WTC11 (cell line): Measurements from ENCODE around the gene SLC5A9. TPM values are rescaled to one million over a fixed set of nuclear protein-coding genes. Genes with fewer than 3 reads are reported as not detected.

ENCODE experiments used
- ATAC-seq: fragments of 200-7000 bp; cut with Tn5 transposase; 2 replicates; pipeline ENCODE4 v1.10.0; 2021; ENCODE audit warnings: mild to moderate bottlenecking, moderate library complexity
- CTCF ChIA-PET: fragments of 300-600 bp; sonication (Branson Sonifier 250); formaldehyde crosslinking; loops from one replicate; lab custom pipeline; 2021; ENCODE audit warnings: antibody characterized with exemption; lab: Charles Lee
- POLR2A ChIA-PET: fragments of 350-600 bp; sonication (Branson Sonifier 250); formaldehyde crosslinking; loops from one replicate; lab custom pipeline; 2021; ENCODE audit warnings: antibody characterized with exemption; lab: Charles Lee
- DNase-seq: peaks from one replicate; pipeline ENCODE4 v3.0.0; 2021; ENCODE audit warnings: low spot score
- H3K27ac Mint-ChIP-seq: 2 replicates; pipeline ENCODE4 v1.8.0; 2021; ENCODE audit warnings: mixed read lengths
- H3K27me3 Mint-ChIP-seq: 2 replicates; pipeline ENCODE4 v1.8.0; 2021; ENCODE audit warnings: low read depth, mild to moderate bottlenecking, moderate library complexity, mixed read lengths
- H3K36me3 Mint-ChIP-seq: 2 replicates; pipeline ENCODE4 v1.8.0; 2021; ENCODE audit warnings: mixed read lengths
- H3K4me1 Mint-ChIP-seq: 2 replicates; pipeline ENCODE4 v1.8.0; 2022; ENCODE audit warnings: mixed read lengths
- H3K4me3 Mint-ChIP-seq: 2 replicates; pipeline ENCODE4 v1.8.0; 2021; ENCODE audit warnings: mild to moderate bottlenecking, moderate library complexity, mixed read lengths
- H3K9me3 Mint-ChIP-seq: 2 replicates; pipeline ENCODE4 v1.8.0; 2021; ENCODE audit warnings: mixed read lengths
- ELF4 ChIP-seq: sonication (generic); formaldehyde crosslinking; IDR thresholded peaks from 2 replicates; pipeline ENCODE4 v1.8.1; 2022; ENCODE audit warnings: low read depth, mild to moderate bottlenecking, moderate library complexity, missing genetic modification reagents
- FOXK1 ChIP-seq: sonication (generic); formaldehyde crosslinking; IDR thresholded peaks from 2 replicates; pipeline ENCODE4 v1.8.0; 2022; ENCODE audit warnings: mild to moderate bottlenecking, moderate library complexity, missing genetic modification reagents
- HMGA2 ChIP-seq: fragments of 250-450 bp; sonication (Bioruptor Pico); IDR thresholded peaks from 2 replicates; pipeline ENCODE4 v1.4.0; 2021; ENCODE audit warnings: mild to moderate bottlenecking, moderate library complexity
- MYBL2 ChIP-seq: sonication (generic); formaldehyde crosslinking; IDR thresholded peaks from 2 replicates; pipeline ENCODE4 v1.8.1; 2023; ENCODE audit warnings: mild to moderate bottlenecking, moderate library complexity, missing genetic modification reagents
- NR1H2 ChIP-seq: sonication (generic); formaldehyde crosslinking; IDR thresholded peaks from 2 replicates; pipeline ENCODE4 v1.9.0; 2021; ENCODE audit warnings: mild to moderate bottlenecking, moderate library complexity, missing genetic modification reagents
- RORB ChIP-seq: fragments of 250-450 bp; sonication (Bioruptor Pico); IDR thresholded peaks from 2 replicates; pipeline ENCODE4 v1.9.0; 2021; ENCODE audit warnings: mild to moderate bottlenecking
- TCF7 ChIP-seq: sonication (generic); formaldehyde crosslinking; IDR thresholded peaks from 2 replicates; pipeline ENCODE4 v1.8.0; 2022; ENCODE audit warnings: mild to moderate bottlenecking, low read depth, missing genetic modification reagents, moderate library complexity
- TEAD4 ChIP-seq: sonication (generic); formaldehyde crosslinking; IDR thresholded peaks from 2 replicates; pipeline ENCODE4 v1.8.0; 2022; ENCODE audit warnings: mild to moderate bottlenecking, missing genetic modification reagents
- ZNF263 ChIP-seq: sonication (generic); formaldehyde crosslinking; IDR thresholded peaks from 2 replicates; pipeline ENCODE4 v1.8.1; 2022; ENCODE audit warnings: low read depth, mild to moderate bottlenecking, moderate library complexity, missing genetic modification reagents
- ZNF416 ChIP-seq: fragments of 250-450 bp; sonication (Bioruptor Pico); IDR thresholded peaks from 2 replicates; pipeline ENCODE4 v1.9.0; 2021; ENCODE audit warnings: mild to moderate bottlenecking, inconsistent platforms
- total RNA-seq: library from RNA; stranded (reverse); gene quantifications from 3 replicates; pipeline ENCODE4 v1.2.3, GENCODE V29; 2021
- TF ChIP-seq, protein P1 (sequence below): sonication (generic); formaldehyde crosslinking; IDR thresholded peaks from 2 replicates; pipeline ENCODE4 v1.8.1; 2022; ENCODE audit warnings: missing genetic modification reagents, borderline replicate concordance
- TF ChIP-seq, protein P2 (sequence below): sonication (generic); formaldehyde crosslinking; IDR thresholded peaks from 2 replicates; pipeline ENCODE4 v1.8.0; 2023; ENCODE audit warnings: missing genetic modification reagents, mild to moderate bottlenecking, borderline replicate concordance
- TF ChIP-seq, protein P3 (sequence below): sonication (generic); formaldehyde crosslinking; IDR thresholded peaks from 2 replicates; pipeline ENCODE4 v1.8.0; 2022; ENCODE audit warnings: missing genetic modification reagents
- TF ChIP-seq, protein P4 (sequence below): sonication (generic); formaldehyde crosslinking; IDR thresholded peaks from 2 replicates; pipeline ENCODE4 v1.8.1; 2023; ENCODE audit warnings: mild to moderate bottlenecking, missing genetic modification reagents, moderate library complexity
- TF ChIP-seq, protein P5 (sequence below): sonication (generic); formaldehyde crosslinking; IDR thresholded peaks from 2 replicates; pipeline ENCODE4 v1.8.1; 2022; ENCODE audit warnings: mild to moderate bottlenecking, moderate library complexity, missing genetic modification reagents

The SLC5A9 gene
- total RNA-seq, 1 experiment from 2014 or later: 0.22 TPM

DNA sequence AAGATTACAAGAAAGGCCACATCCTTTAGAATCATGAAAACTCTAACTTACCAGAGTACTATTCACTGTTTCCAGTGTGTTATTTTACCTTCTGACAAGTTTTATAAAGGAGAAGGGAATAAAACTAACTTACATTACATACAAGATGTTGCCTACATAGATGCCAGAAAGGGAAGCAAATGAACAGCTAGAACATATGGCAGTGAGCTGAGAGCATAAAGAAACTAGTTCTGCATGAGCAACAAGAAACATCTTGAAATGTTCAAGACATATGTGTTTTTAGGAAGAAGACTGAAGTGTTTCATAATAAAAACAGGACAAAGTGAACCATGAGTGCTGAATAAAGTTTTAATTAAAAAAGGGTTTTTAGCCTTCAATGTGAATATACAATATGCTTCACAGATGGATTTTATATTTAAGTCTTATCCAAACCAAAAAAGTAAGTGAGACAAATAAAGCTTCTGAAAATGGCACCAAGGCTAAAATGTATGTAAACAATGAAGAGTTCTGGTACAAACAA is 39.4 kb downstream of the SLC5A9 start:
- Mint-ChIP-seq H3K36me3 (no peaks in the 10 kb centered on the region; the same call in 1 of the 2 replicates), H3K27ac (no peak overlapping the region), H3K27me3 (no peaks in the 10 kb centered on the region; the same call in 1 of the 2 replicates), H3K9me3 (peaks cover 12% of the 10 kb centered on the region), H3K4me3 (no peak overlapping the region), H3K4me1 (no peaks in the 10 kb centered on the region)
- DNase-seq (no peak), ATAC-seq (no peak)
- no peak for TF ChIP-seq FOXK1 (CRISPR knock-in tag)
- TF ChIP-seq ZNF416 (CRISPR knock-in tag): no peak
- TF ChIP-seq, protein P1, sequence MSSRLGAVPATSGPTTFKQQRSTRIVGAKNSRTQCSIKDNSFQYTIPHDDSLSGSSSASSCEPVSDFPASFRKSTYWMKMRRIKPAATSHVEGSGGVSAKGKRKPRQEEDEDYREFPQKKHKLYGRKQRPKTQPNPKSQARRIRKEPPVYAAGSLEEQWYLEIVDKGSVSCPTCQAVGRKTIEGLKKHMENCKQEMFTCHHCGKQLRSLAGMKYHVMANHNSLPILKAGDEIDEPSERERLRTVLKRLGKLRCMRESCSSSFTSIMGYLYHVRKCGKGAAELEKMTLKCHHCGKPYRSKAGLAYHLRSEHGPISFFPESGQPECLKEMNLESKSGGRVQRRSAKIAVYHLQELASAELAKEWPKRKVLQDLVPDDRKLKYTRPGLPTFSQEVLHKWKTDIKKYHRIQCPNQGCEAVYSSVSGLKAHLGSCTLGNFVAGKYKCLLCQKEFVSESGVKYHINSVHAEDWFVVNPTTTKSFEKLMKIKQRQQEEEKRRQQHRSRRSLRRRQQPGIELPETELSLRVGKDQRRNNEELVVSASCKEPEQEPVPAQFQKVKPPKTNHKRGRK (CRISPR knock-in tag): no peak
- TF ChIP-seq, protein P2, sequence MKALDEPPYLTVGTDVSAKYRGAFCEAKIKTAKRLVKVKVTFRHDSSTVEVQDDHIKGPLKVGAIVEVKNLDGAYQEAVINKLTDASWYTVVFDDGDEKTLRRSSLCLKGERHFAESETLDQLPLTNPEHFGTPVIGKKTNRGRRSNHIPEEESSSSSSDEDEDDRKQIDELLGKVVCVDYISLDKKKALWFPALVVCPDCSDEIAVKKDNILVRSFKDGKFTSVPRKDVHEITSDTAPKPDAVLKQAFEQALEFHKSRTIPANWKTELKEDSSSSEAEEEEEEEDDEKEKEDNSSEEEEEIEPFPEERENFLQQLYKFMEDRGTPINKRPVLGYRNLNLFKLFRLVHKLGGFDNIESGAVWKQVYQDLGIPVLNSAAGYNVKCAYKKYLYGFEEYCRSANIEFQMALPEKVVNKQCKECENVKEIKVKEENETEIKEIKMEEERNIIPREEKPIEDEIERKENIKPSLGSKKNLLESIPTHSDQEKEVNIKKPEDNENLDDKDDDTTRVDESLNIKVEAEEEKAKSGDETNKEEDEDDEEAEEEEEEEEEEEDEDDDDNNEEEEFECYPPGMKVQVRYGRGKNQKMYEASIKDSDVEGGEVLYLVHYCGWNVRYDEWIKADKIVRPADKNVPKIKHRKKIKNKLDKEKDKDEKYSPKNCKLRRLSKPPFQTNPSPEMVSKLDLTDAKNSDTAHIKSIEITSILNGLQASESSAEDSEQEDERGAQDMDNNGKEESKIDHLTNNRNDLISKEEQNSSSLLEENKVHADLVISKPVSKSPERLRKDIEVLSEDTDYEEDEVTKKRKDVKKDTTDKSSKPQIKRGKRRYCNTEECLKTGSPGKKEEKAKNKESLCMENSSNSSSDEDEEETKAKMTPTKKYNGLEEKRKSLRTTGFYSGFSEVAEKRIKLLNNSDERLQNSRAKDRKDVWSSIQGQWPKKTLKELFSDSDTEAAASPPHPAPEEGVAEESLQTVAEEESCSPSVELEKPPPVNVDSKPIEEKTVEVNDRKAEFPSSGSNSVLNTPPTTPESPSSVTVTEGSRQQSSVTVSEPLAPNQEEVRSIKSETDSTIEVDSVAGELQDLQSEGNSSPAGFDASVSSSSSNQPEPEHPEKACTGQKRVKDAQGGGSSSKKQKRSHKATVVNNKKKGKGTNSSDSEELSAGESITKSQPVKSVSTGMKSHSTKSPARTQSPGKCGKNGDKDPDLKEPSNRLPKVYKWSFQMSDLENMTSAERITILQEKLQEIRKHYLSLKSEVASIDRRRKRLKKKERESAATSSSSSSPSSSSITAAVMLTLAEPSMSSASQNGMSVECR (CRISPR knock-in tag): no peak
- TF ChIP-seq TEAD4 (CRISPR knock-in tag): no peak
- no peak for TF ChIP-seq MYBL2 (CRISPR knock-in tag)
- TF ChIP-seq, protein P3, sequence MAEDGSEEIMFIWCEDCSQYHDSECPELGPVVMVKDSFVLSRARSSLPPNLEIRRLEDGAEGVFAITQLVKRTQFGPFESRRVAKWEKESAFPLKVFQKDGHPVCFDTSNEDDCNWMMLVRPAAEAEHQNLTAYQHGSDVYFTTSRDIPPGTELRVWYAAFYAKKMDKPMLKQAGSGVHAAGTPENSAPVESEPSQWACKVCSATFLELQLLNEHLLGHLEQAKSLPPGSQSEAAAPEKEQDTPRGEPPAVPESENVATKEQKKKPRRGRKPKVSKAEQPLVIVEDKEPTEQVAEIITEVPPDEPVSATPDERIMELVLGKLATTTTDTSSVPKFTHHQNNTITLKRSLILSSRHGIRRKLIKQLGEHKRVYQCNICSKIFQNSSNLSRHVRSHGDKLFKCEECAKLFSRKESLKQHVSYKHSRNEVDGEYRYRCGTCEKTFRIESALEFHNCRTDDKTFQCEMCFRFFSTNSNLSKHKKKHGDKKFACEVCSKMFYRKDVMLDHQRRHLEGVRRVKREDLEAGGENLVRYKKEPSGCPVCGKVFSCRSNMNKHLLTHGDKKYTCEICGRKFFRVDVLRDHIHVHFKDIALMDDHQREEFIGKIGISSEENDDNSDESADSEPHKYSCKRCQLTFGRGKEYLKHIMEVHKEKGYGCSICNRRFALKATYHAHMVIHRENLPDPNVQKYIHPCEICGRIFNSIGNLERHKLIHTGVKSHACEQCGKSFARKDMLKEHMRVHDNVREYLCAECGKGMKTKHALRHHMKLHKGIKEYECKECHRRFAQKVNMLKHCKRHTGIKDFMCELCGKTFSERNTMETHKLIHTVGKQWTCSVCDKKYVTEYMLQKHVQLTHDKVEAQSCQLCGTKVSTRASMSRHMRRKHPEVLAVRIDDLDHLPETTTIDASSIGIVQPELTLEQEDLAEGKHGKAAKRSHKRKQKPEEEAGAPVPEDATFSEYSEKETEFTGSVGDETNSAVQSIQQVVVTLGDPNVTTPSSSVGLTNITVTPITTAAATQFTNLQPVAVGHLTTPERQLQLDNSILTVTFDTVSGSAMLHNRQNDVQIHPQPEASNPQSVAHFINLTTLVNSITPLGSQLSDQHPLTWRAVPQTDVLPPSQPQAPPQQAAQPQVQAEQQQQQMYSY (CRISPR knock-in tag): no peak
- TF ChIP-seq, protein P4, sequence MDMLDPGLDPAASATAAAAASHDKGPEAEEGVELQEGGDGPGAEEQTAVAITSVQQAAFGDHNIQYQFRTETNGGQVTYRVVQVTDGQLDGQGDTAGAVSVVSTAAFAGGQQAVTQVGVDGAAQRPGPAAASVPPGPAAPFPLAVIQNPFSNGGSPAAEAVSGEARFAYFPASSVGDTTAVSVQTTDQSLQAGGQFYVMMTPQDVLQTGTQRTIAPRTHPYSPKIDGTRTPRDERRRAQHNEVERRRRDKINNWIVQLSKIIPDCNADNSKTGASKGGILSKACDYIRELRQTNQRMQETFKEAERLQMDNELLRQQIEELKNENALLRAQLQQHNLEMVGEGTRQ: no peak
- TF ChIP-seq, protein P5, sequence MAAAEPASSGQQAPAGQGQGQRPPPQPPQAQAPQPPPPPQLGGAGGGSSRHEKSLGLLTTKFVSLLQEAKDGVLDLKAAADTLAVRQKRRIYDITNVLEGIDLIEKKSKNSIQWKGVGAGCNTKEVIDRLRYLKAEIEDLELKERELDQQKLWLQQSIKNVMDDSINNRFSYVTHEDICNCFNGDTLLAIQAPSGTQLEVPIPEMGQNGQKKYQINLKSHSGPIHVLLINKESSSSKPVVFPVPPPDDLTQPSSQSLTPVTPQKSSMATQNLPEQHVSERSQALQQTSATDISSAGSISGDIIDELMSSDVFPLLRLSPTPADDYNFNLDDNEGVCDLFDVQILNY (CRISPR knock-in tag): no peak
- no peak for TF ChIP-seq ELF4 (CRISPR knock-in tag)
- no peak for TF ChIP-seq NR1H2 (CRISPR knock-in tag)
- TF ChIP-seq RORB: no peak
- TF ChIP-seq TCF7: no peak
- no peak for TF ChIP-seq ZNF263 (CRISPR knock-in tag)
- ChIA-PET POLR2A (no interaction called here), CTCF (no interaction called here)

DNA sequence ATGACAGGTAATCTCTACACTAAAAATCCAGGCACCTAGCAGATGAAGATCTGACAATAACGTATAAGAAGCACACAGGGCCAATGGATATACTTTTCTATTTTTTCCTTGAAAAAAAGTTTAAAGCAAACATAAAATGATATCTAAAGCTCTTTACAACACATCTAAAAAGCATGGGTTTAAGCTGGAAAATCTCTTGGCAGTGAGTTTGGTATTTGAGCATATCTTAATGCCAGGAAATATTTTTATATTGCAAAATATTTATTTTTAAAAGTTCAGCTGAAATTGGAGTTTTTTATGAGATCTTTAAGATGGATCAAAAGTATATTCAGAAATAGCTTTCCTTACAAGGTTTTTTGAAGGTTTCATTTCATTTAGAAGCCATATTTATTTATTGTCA is 40.5 kb downstream of the SLC5A9 start:
- H3K27ac Mint-ChIP-seq: no peak overlapping the region

More for the DNA sequence above, 40.5 kb downstream of the SLC5A9 start:
- H3K27me3 Mint-ChIP-seq: no peaks in the 10 kb centered on the region
- no peak for DNase-seq
- TF ChIP-seq, protein P3 (CRISPR knock-in tag): no peak
- TF ChIP-seq HMGA2: no peak
- TF ChIP-seq, all 79 proteins: peak for 0
- Mint-ChIP-seq H3K36me3 (peaks cover 4% of the 10 kb centered on the region), H3K4me3 (no peak overlapping the region), H3K4me1 (no peaks in the 10 kb centered on the region), H3K9me3 (peaks cover 17% of the 10 kb centered on the region)
- POLR2A ChIA-PET: no interaction called here
- no peak for ATAC-seq
- CTCF ChIA-PET: no interaction called here
